Breast epithelium (tissue), 3 donors: ENCODE data around the gene MYG1.

Experiments used
- CTCF ChIP-seq, 3 donors: fragments of 450-650 bp; IDR thresholded peaks; one replicate each; pipeline ENCODE4 v1.5.1; 2016 to 2017; ENCODE audit warnings: antibody characterized with exemption in 3 of 3, mild to moderate bottlenecking in 3 of 3, moderate library complexity in 3 of 3
- POLR2A ChIP-seq: fragments of 450-650 bp; IDR thresholded peaks from one replicate; pipeline ENCODE4 v1.6.1; 2016; ENCODE audit warnings: antibody characterized with exemption, mild to moderate bottlenecking, moderate library complexity
- POLR2AphosphoS5 ChIP-seq, 3 donors: sonication (generic); formaldehyde crosslinking; IDR thresholded peaks; one replicate each; pipeline ENCODE4 v1.6.1; 2017; ENCODE audit warnings: antibody characterized with exemption in 3 of 3

- no peak for TF ChIP-seq CTCF (IDR thresholded peaks at IDR 0.05)
- TF ChIP-seq POLR2A, result no peak
- TF ChIP-seq POLR2AphosphoS5 (IDR thresholded peaks at IDR 0.05), result no peak
Observed at GRCh38 chr12:53258541-53259539, 40.7 kb upstream of the MYG1 start.
